HG02610 (cell line): ENCODE data around the gene NCL.
A peak's percentile ranks its signal among the peaks of the same experiment; 100 is the strongest.
"Not testable (repeated sequence)": the region's sequence is repeated elsewhere in the genome, so short reads cannot be mapped to it uniquely, and the experiment has no call there.

ENCODE experiments used
- ATAC-seq: cut with Tn5 transposase; IDR thresholded peaks from one replicate; pipeline ENCODE4 v1.9.1; 2021; ENCODE audit warnings: mild to moderate bottlenecking, moderate library complexity; ENCODE audit not compliant: unreplicated experiment

Gene NCL

GRCh38 chr2:231467613-231468530, 3.6 kb upstream of the NCL start:
- ATAC-seq, result no peak

GRCh38 chr2:231467016-231467545, 2.8 kb upstream of the NCL start:
- ATAC-seq, result no peak

- ATAC-seq, result peak; percentile 23
Measured at GRCh38 chr2:231464576-231465540, 574 bp upstream of the NCL start.

- no peak for ATAC-seq
Measured at GRCh38 chr2:231462729-231463465, 1.4 kb downstream of the NCL start.

GRCh38 chr2:231461516-231461971, 2.7 kb downstream of the NCL start:
- no peak for ATAC-seq

GRCh38 chr2:231460841-231461240, 3.4 kb downstream of the NCL start:
- ATAC-seq, result not testable (repeated sequence)

- ATAC-seq, result no peak
Measured at GRCh38 chr2:231460073-231460835, 4.0 kb downstream of the NCL start.

GRCh38 chr2:231458368-231458767, 5.9 kb downstream of the NCL start:
- no peak for ATAC-seq

- no peak for ATAC-seq
Measured at GRCh38 chr2:231457101-231457500, 7.2 kb downstream of the NCL start.

- ATAC-seq, result no peak
Measured at GRCh38 chr2:231456295-231457004, 7.8 kb downstream of the NCL start.

GRCh38 chr2:231455890-231456289, 8.4 kb downstream of the NCL start:
- no peak for ATAC-seq

- ATAC-seq, result no peak
Measured at GRCh38 chr2:231455222-231455621, 9.1 kb downstream of the NCL start.

- ATAC-seq, result no peak
Measured at GRCh38 chr2:231454361-231454791, 9.9 kb downstream of the NCL start.

- ATAC-seq, result no peak
Measured at GRCh38 chr2:231452799-231453508, 11.3 kb downstream of the NCL start.

- no peak for ATAC-seq
Measured at GRCh38 chr2:231450548-231450989, 13.7 kb downstream of the NCL start.

- no peak for ATAC-seq
Measured at GRCh38 chr2:231449503-231450054, 14.7 kb downstream of the NCL start.

GRCh38 chr2:231436957-231437356, 27.3 kb downstream of the NCL start:
- ATAC-seq, result no peak

GRCh38 chr2:231433990-231434389, 30.3 kb downstream of the NCL start:
- ATAC-seq, result no peak
